BE2C (cell line): ENCODE data around the gene NLGN2.

Source experiments
- DNase-seq: peaks from one replicate; pipeline ENCODE4 v3.0.0-alpha.2; 2020
- H3K27me3 ChIP-seq: fragments of 250-450 bp; sonication (Bioruptor Pico); 2 replicates; pipeline ENCODE4 v1.5.1; 2020; ENCODE audit warnings: mild to moderate bottlenecking
- H3K36me3 ChIP-seq: fragments of 250-450 bp; sonication (Bioruptor Pico); 2 replicates; pipeline ENCODE4 v1.5.1; 2020; ENCODE audit warnings: mild to moderate bottlenecking
- H3K4me1 ChIP-seq: fragments of 250-450 bp; sonication (Bioruptor Pico); 2 replicates; pipeline ENCODE4 v1.5.1; 2020
- H3K4me3 ChIP-seq: 2 replicates; pipeline ENCODE4 v1.5.1; 2011; ENCODE audit warnings: low read depth, low read length
- H3K9me3 ChIP-seq: fragments of 250-450 bp; sonication (Bioruptor Pico); 2 replicates; pipeline ENCODE4 v1.5.1; 2020
- TF ChIP-seq, protein P1 (sequence below): IDR thresholded peaks from 2 replicates; pipeline ENCODE4 v1.5.1; 2012; ENCODE audit warnings: mild to moderate bottlenecking, low read depth, low read length

Gene NLGN2

GRCh38 chr17:7437369-7437863 lies 29.8 kb downstream of the NLGN2 start:
- no peaks in the 10 kb centered on the region for H3K9me3 ChIP-seq
- H3K36me3 ChIP-seq: no peaks in the 10 kb centered on the region
- TF ChIP-seq, protein P1, sequence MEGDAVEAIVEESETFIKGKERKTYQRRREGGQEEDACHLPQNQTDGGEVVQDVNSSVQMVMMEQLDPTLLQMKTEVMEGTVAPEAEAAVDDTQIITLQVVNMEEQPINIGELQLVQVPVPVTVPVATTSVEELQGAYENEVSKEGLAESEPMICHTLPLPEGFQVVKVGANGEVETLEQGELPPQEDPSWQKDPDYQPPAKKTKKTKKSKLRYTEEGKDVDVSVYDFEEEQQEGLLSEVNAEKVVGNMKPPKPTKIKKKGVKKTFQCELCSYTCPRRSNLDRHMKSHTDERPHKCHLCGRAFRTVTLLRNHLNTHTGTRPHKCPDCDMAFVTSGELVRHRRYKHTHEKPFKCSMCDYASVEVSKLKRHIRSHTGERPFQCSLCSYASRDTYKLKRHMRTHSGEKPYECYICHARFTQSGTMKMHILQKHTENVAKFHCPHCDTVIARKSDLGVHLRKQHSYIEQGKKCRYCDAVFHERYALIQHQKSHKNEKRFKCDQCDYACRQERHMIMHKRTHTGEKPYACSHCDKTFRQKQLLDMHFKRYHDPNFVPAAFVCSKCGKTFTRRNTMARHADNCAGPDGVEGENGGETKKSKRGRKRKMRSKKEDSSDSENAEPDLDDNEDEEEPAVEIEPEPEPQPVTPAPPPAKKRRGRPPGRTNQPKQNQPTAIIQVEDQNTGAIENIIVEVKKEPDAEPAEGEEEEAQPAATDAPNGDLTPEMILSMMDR: no peak
- H3K4me3 ChIP-seq: peak overlapping the region; percentile 57
- peaks cover 9% of the 10 kb centered on the region for H3K27me3 ChIP-seq
- H3K4me1 ChIP-seq: no peaks in the 10 kb centered on the region
- no peak for DNase-seq

DNA sequence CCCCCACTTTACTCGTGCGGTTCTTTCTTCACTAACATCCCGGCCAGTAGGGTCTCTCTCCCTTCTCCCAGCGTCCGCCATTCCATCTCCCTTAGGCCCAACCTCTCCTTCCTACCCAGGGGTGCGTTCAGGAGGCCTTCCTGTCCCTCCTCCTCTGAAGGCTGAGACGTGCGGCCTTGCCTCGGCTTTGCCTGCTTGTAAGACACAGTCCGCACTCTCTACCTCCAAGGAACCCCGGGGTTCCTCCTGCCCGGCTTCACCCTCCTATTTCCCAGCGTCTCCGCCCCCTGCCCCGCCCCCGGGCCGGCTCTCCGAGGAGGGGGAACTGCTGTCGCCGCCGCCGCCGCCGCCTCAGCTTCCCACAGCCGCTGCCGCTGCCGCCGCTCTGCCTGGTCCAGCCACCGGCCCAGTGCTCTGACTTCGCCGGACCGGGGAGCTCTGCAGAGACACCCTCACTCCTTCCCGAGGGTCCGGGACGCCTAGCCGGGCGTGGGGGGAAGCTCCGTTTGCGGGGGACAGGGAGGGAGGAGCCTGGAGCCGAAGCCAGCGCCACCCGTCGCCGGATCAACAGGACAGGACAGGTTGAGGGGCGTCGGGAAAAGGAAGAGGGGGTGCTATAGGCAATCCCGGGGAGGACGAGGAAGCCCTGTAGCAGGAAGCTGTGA lies 30.4 kb downstream of the NLGN2 start:
- DNase-seq: peak; percentile 63
- Histone ChIP-seq H3K4me1 (no peaks in the 10 kb centered on the region), H3K27me3 (peaks cover 9% of the 10 kb centered on the region), H3K36me3 (no peaks in the 10 kb centered on the region), H3K4me3 (peak overlapping the region; percentile 57), H3K9me3 (no peaks in the 10 kb centered on the region)
- TF ChIP-seq, protein P1: no peak

DNA sequence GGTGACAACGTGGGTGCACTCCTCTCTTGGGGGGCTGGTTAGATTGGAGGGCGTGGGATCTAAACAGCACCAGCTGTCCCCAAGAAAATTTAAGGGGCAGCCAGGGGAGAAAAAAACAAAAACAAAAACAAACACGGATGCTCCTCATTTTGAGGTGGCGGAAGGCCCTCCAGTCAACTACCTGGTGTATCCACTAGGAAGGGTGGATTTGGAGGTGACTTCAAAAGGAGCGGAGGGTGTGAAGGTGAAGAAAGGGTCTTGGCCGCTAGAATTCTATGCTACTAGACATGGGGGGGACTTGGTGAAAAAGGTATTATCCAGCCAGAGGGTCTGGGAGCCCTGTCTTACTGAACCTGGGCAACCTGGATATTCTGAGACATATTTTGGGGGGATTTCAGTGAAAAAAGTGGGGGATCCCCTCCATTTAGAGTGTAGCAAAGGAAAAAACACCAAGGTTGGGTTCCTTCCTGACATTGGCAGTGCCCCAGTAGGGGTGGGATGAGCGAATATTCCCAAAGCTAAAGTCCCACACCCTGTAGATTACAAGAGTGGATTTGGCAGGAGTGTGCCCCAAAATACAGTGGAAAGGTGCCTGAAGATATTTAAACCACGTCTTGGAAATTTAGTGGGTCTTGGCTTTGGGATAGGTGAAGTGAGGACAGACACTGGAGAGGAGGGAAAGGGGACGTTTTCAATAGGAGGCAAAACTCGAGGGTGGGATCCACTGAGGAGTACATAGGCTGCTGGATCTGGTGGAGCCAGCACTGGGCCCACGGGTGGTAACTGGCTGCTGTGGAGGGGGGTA lies 31.2 kb downstream of the NLGN2 start:
- no peak for DNase-seq
- TF ChIP-seq, protein P1: no peak
- H3K4me3 ChIP-seq: peak overlapping the region; percentile 57
- no peaks in the 10 kb centered on the region for H3K36me3 ChIP-seq
- no peaks in the 10 kb centered on the region for H3K9me3 ChIP-seq
- H3K4me1 ChIP-seq: no peaks in the 10 kb centered on the region
- H3K27me3 ChIP-seq: peaks cover 9% of the 10 kb centered on the region

- TF ChIP-seq, protein P1: no peak
- Histone ChIP-seq H3K27me3 (peaks cover 9% of the 10 kb centered on the region), H3K9me3 (no peaks in the 10 kb centered on the region), H3K4me3 (peak within 1 kb of the TSS; percentile 67), H3K36me3 (no peaks in the 10 kb centered on the region), H3K4me1 (no peaks in the 10 kb centered on the region)
- no peak for DNase-seq
These were observed 31.9 kb downstream of the NLGN2 start, which contains the start of gene FGF11 for GRCh38 chr17:7439462-7440112. FGF11 (plus strand) TSS chr17:7439512; CDS start chr17:7439621, 109 bp downstream.

- DNase-seq: peak; percentile 65
- TF ChIP-seq, protein P1: no peak
- peak overlapping the region; percentile 67 for H3K4me3 ChIP-seq
These were observed 32.6 kb downstream of the NLGN2 start for GRCh38 chr17:7440113-7440833.

More at GRCh38 chr17:7440113-7440833, 32.6 kb downstream of the NLGN2 start:
- Histone ChIP-seq H3K4me1 (no peaks in the 10 kb centered on the region), H3K36me3 (no peaks in the 10 kb centered on the region), H3K9me3 (no peaks in the 10 kb centered on the region), H3K27me3 (peaks cover 9% of the 10 kb centered on the region)
